ENCODE measurements around the gene SHE. TPM values are rescaled to one million over a fixed set of nuclear protein-coding genes. Genes with fewer than 3 reads are reported as not detected.

The SHE gene
- polyA plus RNA-seq, 12 donors: 7.5 to 13.1 (median 10.0) TPM; not detected in 1

Other genes starting within 250 kb of the SHE start
- gene HAX1, start 229.8 kb downstream of the SHE start, polyA plus RNA-seq (ENCODE audit: insufficient read length in 12 of 12): 10 to 100 TPM in 11 of 12 donors, not detected in 1; 59.0 to 79.9 (median 68.9) TPM
- under 1 TPM in 4 of 12 donors, not detected in 8; 0.14 to 0.28 (median 0.21) TPM for gene AQP10, start 181.3 kb downstream of the SHE start, polyA plus RNA-seq (ENCODE audit: insufficient read length in 12 of 12)
- gene ATP8B2, start 176.9 kb downstream of the SHE start, polyA plus RNA-seq (ENCODE audit: insufficient read length in 12 of 12): 10 to 100 TPM in 11 of 12 donors, not detected in 1; 18.1 to 36.6 (median 24.9) TPM
- 1 to 10 TPM in 11 of 12 donors, not detected in 1; 2.8 to 9.8 (median 4.6) TPM for gene IL6R, start 97.1 kb downstream of the SHE start, polyA plus RNA-seq (ENCODE audit: insufficient read length in 12 of 12)
- gene TDRD10, start 193 bp downstream of the SHE start, polyA plus RNA-seq (ENCODE audit: insufficient read length in 12 of 12): 10 to 100 TPM in 1 of 12 donors, 1 to 10 TPM in 9, under 1 TPM in 1, not detected in 1; 0.95 to 11.3 (median 2.6) TPM
- 100 to 1,000 TPM in 1 of 12 donors, 10 to 100 TPM in 10, not detected in 1; 32.0 to 101 (median 64.2) TPM for gene UBE2Q1, start 56.2 kb upstream of the SHE start, polyA plus RNA-seq (ENCODE audit: insufficient read length in 12 of 12)
- gene CHRNB2, start 65.4 kb upstream of the SHE start, polyA plus RNA-seq (ENCODE audit: insufficient read length in 12 of 12): 1 to 10 TPM in 2 of 12 donors, under 1 TPM in 8, not detected in 2; 0.10 to 2.1 (median 0.19) TPM
- gene ADAR, start 105.8 kb upstream of the SHE start, polyA plus RNA-seq (ENCODE audit: insufficient read length in 12 of 12): 100 to 1,000 TPM in 2 of 12 donors, 10 to 100 TPM in 10; 40.0 to 249 (median 53.3) TPM